ENCODE measurements around the gene NIPBL. TPM values are rescaled to one million over a fixed set of nuclear protein-coding genes. Genes with fewer than 3 reads are reported as not detected.

NIPBL gene
- polyA plus RNA-seq, 4 donors, result 10.8 to 37.5 (median 14.6) TPM

- H3K4me3 ChIP-seq (ENCODE audit: low read depth in 1 of 3, low read length in 3 of 3), result no peak overlapping the region
- FAIRE-seq, result no peak
- peaks cover 0 to 7% (median 0%) of the 10 kb centered on the region in 3 donors for H3K4me1 ChIP-seq (ENCODE audit: control insufficient read depth in 3 of 3, insufficient read depth in 2 of 3, low read depth in 1 of 3, low read length in 2 of 3)
- no peak for DNase-seq
- H3K9me3 ChIP-seq (ENCODE audit: control insufficient read depth in 2 of 2, insufficient read depth in 1 of 2, low read depth in 1 of 2, low read length in 1 of 2), result no peaks in the 10 kb centered on the region
- H3K36me3 ChIP-seq (ENCODE audit: control insufficient read depth in 3 of 3, insufficient read depth in 2 of 3, low read depth in 1 of 3, low read length in 3 of 3), result peaks cover 0 to 14% (median 0%) of the 10 kb centered on the region in 3 donors
- no peak overlapping the region for H3K27ac ChIP-seq (ENCODE audit: low read depth in 1 of 3, low read length in 2 of 3)
- WGBS, 3 donors, result 94 to 98% (median 95%) methylated on average over 1 of the region's 1 CpG
- no peaks in the 10 kb centered on the region for H3K27me3 ChIP-seq (ENCODE audit: control insufficient read depth in 3 of 3, insufficient read depth in 3 of 3, low read length in 3 of 3)
Measured at GRCh38 chr5:36881807-36882206, 5.2 kb downstream of the NIPBL start.

- 52 to 63% (median 54%) methylated on average over 3 of the region's 3 CpGs for WGBS, 3 donors
- Histone ChIP-seq H3K9me3 (ENCODE audit: control insufficient read depth in 2 of 2, insufficient read depth in 1 of 2, low read depth in 1 of 2, low read length in 1 of 2) (no peaks in the 10 kb centered on the region), H3K4me1 (ENCODE audit: control insufficient read depth in 3 of 3, insufficient read depth in 2 of 3, low read depth in 1 of 3, low read length in 2 of 3) (peaks cover 0 to 7% (median 0%) of the 10 kb centered on the region in 3 donors), H3K27me3 (ENCODE audit: control insufficient read depth in 3 of 3, insufficient read depth in 3 of 3, low read length in 3 of 3) (no peaks in the 10 kb centered on the region), H3K4me3 (ENCODE audit: low read depth in 1 of 3, low read length in 3 of 3) (no peak overlapping the region), H3K27ac (ENCODE audit: low read depth in 1 of 3, low read length in 2 of 3) (no peak overlapping the region), H3K36me3 (ENCODE audit: control insufficient read depth in 3 of 3, insufficient read depth in 2 of 3, low read depth in 1 of 3, low read length in 3 of 3) (peaks cover 0 to 14% (median 0%) of the 10 kb centered on the region in 3 donors)
- FAIRE-seq (no peak), DNase-seq (no peak)
Measured at GRCh38 chr5:36882250-36882649, 5.7 kb downstream of the NIPBL start.

- Histone ChIP-seq H3K9me3 (ENCODE audit: control insufficient read depth in 2 of 2, insufficient read depth in 1 of 2, low read depth in 1 of 2, low read length in 1 of 2) (no peaks in the 10 kb centered on the region), H3K36me3 (ENCODE audit: control insufficient read depth in 3 of 3, insufficient read depth in 2 of 3, low read depth in 1 of 3, low read length in 3 of 3) (peaks cover 0 to 14% (median 0%) of the 10 kb centered on the region in 3 donors), H3K4me1 (ENCODE audit: control insufficient read depth in 3 of 3, insufficient read depth in 2 of 3, low read depth in 1 of 3, low read length in 2 of 3) (peaks cover 0 to 7% (median 0%) of the 10 kb centered on the region in 3 donors), H3K4me3 (ENCODE audit: low read depth in 1 of 3, low read length in 3 of 3) (no peak overlapping the region), H3K27me3 (ENCODE audit: control insufficient read depth in 3 of 3, insufficient read depth in 3 of 3, low read length in 3 of 3) (no peaks in the 10 kb centered on the region), H3K27ac (ENCODE audit: low read depth in 1 of 3, low read length in 2 of 3) (no peak overlapping the region)
- DNase-seq (no peak), FAIRE-seq (no peak)
- WGBS, 3 donors, result 83 to 89% (median 88%) methylated on average over 3 of the region's 3 CpGs
Measured at GRCh38 chr5:36883894-36884462, 7.4 kb downstream of the NIPBL start.

- no peaks in the 10 kb centered on the region for H3K27me3 ChIP-seq (ENCODE audit: control insufficient read depth in 3 of 3, insufficient read depth in 3 of 3, low read length in 3 of 3)
- no peaks in the 10 kb centered on the region for H3K9me3 ChIP-seq (ENCODE audit: control insufficient read depth in 2 of 2, insufficient read depth in 1 of 2, low read depth in 1 of 2, low read length in 1 of 2)
- 96 to 99% (median 98%) methylated on average over 10 of the region's 10 CpGs for WGBS, 3 donors
- H3K4me3 ChIP-seq (ENCODE audit: low read depth in 1 of 3, low read length in 3 of 3), result no peak overlapping the region
- peaks cover 0 to 14% (median 0%) of the 10 kb centered on the region in 3 donors for H3K36me3 ChIP-seq (ENCODE audit: control insufficient read depth in 3 of 3, insufficient read depth in 2 of 3, low read depth in 1 of 3, low read length in 3 of 3)
- DNase-seq (no peak), FAIRE-seq (no peak)
- peaks cover 0 to 7% (median 0%) of the 10 kb centered on the region in 3 donors for H3K4me1 ChIP-seq (ENCODE audit: control insufficient read depth in 3 of 3, insufficient read depth in 2 of 3, low read depth in 1 of 3, low read length in 2 of 3)
- no peak overlapping the region for H3K27ac ChIP-seq (ENCODE audit: low read depth in 1 of 3, low read length in 2 of 3)
Measured at GRCh38 chr5:36885149-36885548, 8.6 kb downstream of the NIPBL start.

GRCh38 chr5:36885566-36886485 is 9.3 kb downstream of the NIPBL start:
- H3K27ac ChIP-seq (ENCODE audit: low read depth in 1 of 3, low read length in 2 of 3), result no peak overlapping the region
- H3K4me1 ChIP-seq (ENCODE audit: control insufficient read depth in 3 of 3, insufficient read depth in 2 of 3, low read depth in 1 of 3, low read length in 2 of 3), result peaks cover 0 to 5% (median 0%) of the 10 kb centered on the region in 3 donors
- H3K27me3 ChIP-seq (ENCODE audit: control insufficient read depth in 3 of 3, insufficient read depth in 3 of 3, low read length in 3 of 3), result no peaks in the 10 kb centered on the region
- peaks cover 0 to 14% (median 0%) of the 10 kb centered on the region in 3 donors for H3K36me3 ChIP-seq (ENCODE audit: control insufficient read depth in 3 of 3, insufficient read depth in 2 of 3, low read depth in 1 of 3, low read length in 3 of 3)
- H3K4me3 ChIP-seq (ENCODE audit: low read depth in 1 of 3, low read length in 3 of 3), result no peak overlapping the region
- H3K9me3 ChIP-seq (ENCODE audit: control insufficient read depth in 2 of 2, insufficient read depth in 1 of 2, low read depth in 1 of 2, low read length in 1 of 2), result no peaks in the 10 kb centered on the region
- no peak for DNase-seq
- no peak for FAIRE-seq
- 85 to 89% (median 89%) methylated on average over 18 of the region's 18 CpGs for WGBS, 3 donors

GRCh38 chr5:36886791-36887190 is 10.2 kb downstream of the NIPBL start:
- Histone ChIP-seq H3K4me3 (ENCODE audit: low read depth in 1 of 3, low read length in 3 of 3) (no peak overlapping the region), H3K27me3 (ENCODE audit: control insufficient read depth in 3 of 3, insufficient read depth in 3 of 3, low read length in 3 of 3) (no peaks in the 10 kb centered on the region), H3K9me3 (ENCODE audit: control insufficient read depth in 2 of 2, insufficient read depth in 1 of 2, low read depth in 1 of 2, low read length in 1 of 2) (no peaks in the 10 kb centered on the region), H3K4me1 (ENCODE audit: control insufficient read depth in 3 of 3, insufficient read depth in 2 of 3, low read depth in 1 of 3, low read length in 2 of 3) (no peaks in the 10 kb centered on the region), H3K36me3 (ENCODE audit: control insufficient read depth in 3 of 3, insufficient read depth in 2 of 3, low read depth in 1 of 3, low read length in 3 of 3) (peaks cover 0 to 14% (median 0%) of the 10 kb centered on the region in 3 donors), H3K27ac (ENCODE audit: low read depth in 1 of 3, low read length in 2 of 3) (no peak overlapping the region)
- FAIRE-seq, result no peak
- 75 to 80% (median 80%) methylated on average over 3 of the region's 3 CpGs for WGBS, 3 donors
- DNase-seq, result no peak

GRCh38 chr5:36887532-36887931 is 11.0 kb downstream of the NIPBL start:
- H3K9me3 ChIP-seq (ENCODE audit: control insufficient read depth in 2 of 2, insufficient read depth in 1 of 2, low read depth in 1 of 2, low read length in 1 of 2), result no peaks in the 10 kb centered on the region
- no peak for FAIRE-seq
- H3K27ac ChIP-seq (ENCODE audit: low read depth in 1 of 3, low read length in 2 of 3), result no peak overlapping the region
- DNase-seq, result no peak
- no peaks in the 10 kb centered on the region for H3K27me3 ChIP-seq (ENCODE audit: control insufficient read depth in 3 of 3, insufficient read depth in 3 of 3, low read length in 3 of 3)
- no peaks in the 10 kb centered on the region for H3K4me1 ChIP-seq (ENCODE audit: control insufficient read depth in 3 of 3, insufficient read depth in 2 of 3, low read depth in 1 of 3, low read length in 2 of 3)
- no peak overlapping the region for H3K4me3 ChIP-seq (ENCODE audit: low read depth in 1 of 3, low read length in 3 of 3)
- H3K36me3 ChIP-seq (ENCODE audit: control insufficient read depth in 3 of 3, insufficient read depth in 2 of 3, low read depth in 1 of 3, low read length in 3 of 3), result peaks cover 0 to 14% (median 0%) of the 10 kb centered on the region in 3 donors

GRCh38 chr5:36888303-36888702 is 11.7 kb downstream of the NIPBL start:
- no peaks in the 10 kb centered on the region for H3K27me3 ChIP-seq (ENCODE audit: control insufficient read depth in 3 of 3, insufficient read depth in 3 of 3, low read length in 3 of 3)
- H3K4me1 ChIP-seq (ENCODE audit: control insufficient read depth in 3 of 3, insufficient read depth in 2 of 3, low read depth in 1 of 3, low read length in 2 of 3), result no peaks in the 10 kb centered on the region
- no peak overlapping the region for H3K27ac ChIP-seq (ENCODE audit: low read depth in 1 of 3, low read length in 2 of 3)
- H3K4me3 ChIP-seq (ENCODE audit: low read depth in 1 of 3, low read length in 3 of 3), result no peak overlapping the region
- peaks cover 0 to 14% (median 0%) of the 10 kb centered on the region in 3 donors for H3K36me3 ChIP-seq (ENCODE audit: control insufficient read depth in 3 of 3, insufficient read depth in 2 of 3, low read depth in 1 of 3, low read length in 3 of 3)
- H3K9me3 ChIP-seq (ENCODE audit: control insufficient read depth in 2 of 2, insufficient read depth in 1 of 2, low read depth in 1 of 2, low read length in 1 of 2), result no peaks in the 10 kb centered on the region
- DNase-seq (no peak), FAIRE-seq (no peak)
